K562 (cell line): ENCODE measurements around the gene FXR1. TPM values are rescaled to one million over a fixed set of nuclear protein-coding genes. Genes with fewer than 3 reads are reported as not detected.

ENCODE experiments used
- E2F6 ChIP-seq, 2 experiments: IDR thresholded peaks; 2 replicates each; pipeline ENCODE4 v1.6.1; 2011; ENCODE audit warnings: borderline replicate concordance in 1 of 2, control low read depth in 1 of 2, low read depth in 1 of 2, low read length in 1 of 2, mild to moderate bottlenecking in 1 of 2, mixed read lengths in 1 of 2, moderate library complexity in 1 of 2; ENCODE audit not compliant: insufficient read depth in 1 of 2, insufficient read length in 1 of 2, poor library complexity in 1 of 2, severe bottlenecking in 1 of 2; ENCODE audit errors: extremely low read depth in 1 of 2
- ILF3 ChIP-seq: fragments of 450-650 bp; IDR thresholded peaks from 2 replicates; pipeline ENCODE4 v1.6.1; 2018; ENCODE audit warnings: antibody characterized with exemption, mild to moderate bottlenecking, moderate library complexity, borderline replicate concordance
- RERE ChIP-seq: sonication (generic); formaldehyde crosslinking; IDR thresholded peaks from 2 replicates; pipeline ENCODE4 v1.8.0; 2023; ENCODE audit warnings: missing genetic modification reagents, mild to moderate bottlenecking, borderline replicate concordance
- USF1 ChIP-seq: sonication (generic); formaldehyde crosslinking; IDR thresholded peaks from 2 replicates; pipeline ENCODE4 v1.9.0; 2022; ENCODE audit warnings: mild to moderate bottlenecking, missing genetic modification reagents
- XRCC5 ChIP-seq: fragments of 200-400 bp; formaldehyde crosslinking; IDR thresholded peaks from 2 replicates; pipeline ENCODE4 v1.6.1; 2017; ENCODE audit warnings: low read depth, mild to moderate bottlenecking, low read length
- ZBTB43 ChIP-seq: sonication (generic); formaldehyde crosslinking; IDR thresholded peaks from 2 replicates; pipeline ENCODE4 v1.8.0; 2023; ENCODE audit warnings: mild to moderate bottlenecking, missing genetic modification reagents
- ZNF41 ChIP-seq: fragments of 250-450 bp; sonication (Bioruptor Pico); conservative IDR thresholded peaks from 2 replicates; pipeline ENCODE4 v1.4.0; 2020; ENCODE audit warnings: mild to moderate bottlenecking
- ZNF507 ChIP-seq: conservative IDR thresholded peaks from 2 replicates; pipeline ENCODE4 v1.6.1; 2017; ENCODE audit warnings: missing genetic modification characterization, missing compliant biosample characterization
- ZNF512 ChIP-seq: IDR thresholded peaks from 2 replicates; pipeline ENCODE4 v1.6.1; 2016; ENCODE audit warnings: missing genetic modification characterization, missing compliant biosample characterization
- polyA plus RNA-seq, 8 experiments: library from polyadenylated mRNA; depleted of rRNA in 4 of 8; stranded (reverse) in 5 of 8; unstranded in 3 of 8; fragments of >200 nt; fragmentation: Nextera tagmentation in 2 of 8; fragmentation: Illumina TruSeq in 1 of 8; extraction: Ambion mirVana in 2 of 8; extraction: Trizol in 1 of 8; gene quantifications; 2 replicates each; pipeline versions ENCODE4 v1.2.1 to v1.2.3, GENCODE V29; 2011 to 2014; ENCODE audit warnings: inconsistent platforms in 1 of 8, missing spikeins in 1 of 8
- total RNA-seq, 7 experiments: library from RNA; depleted of rRNA in 6 of 7; stranded (reverse); fragments of >200 nt in 6 of 7; fragmentation: Illumina TruSeq in 2 of 7; extraction: Trizol in 2 of 7; gene quantifications; 2 replicates each; pipeline versions ENCODE4 v1.2.1 to v1.2.3, GENCODE V29; 2011 to 2021; ENCODE audit warnings: low replicate concordance in 1 of 7
- TF ChIP-seq, protein P1 (sequence below), 2 experiments: fragments of 450-650 bp; IDR thresholded peaks; 2 replicates each; pipeline ENCODE4 v1.6.1; 2018; ENCODE audit warnings: mild to moderate bottlenecking in 2 of 2, low read depth in 1 of 2; ENCODE audit not compliant: partially characterized antibody in 2 of 2

Gene FXR1
- total and polyA plus RNA-seq, 9 of the 15 experiments (the other 6 are each of a cell fraction or from before 2014, with no cell fraction given), result 59.4 to 177 (median 136) TPM

DNA sequence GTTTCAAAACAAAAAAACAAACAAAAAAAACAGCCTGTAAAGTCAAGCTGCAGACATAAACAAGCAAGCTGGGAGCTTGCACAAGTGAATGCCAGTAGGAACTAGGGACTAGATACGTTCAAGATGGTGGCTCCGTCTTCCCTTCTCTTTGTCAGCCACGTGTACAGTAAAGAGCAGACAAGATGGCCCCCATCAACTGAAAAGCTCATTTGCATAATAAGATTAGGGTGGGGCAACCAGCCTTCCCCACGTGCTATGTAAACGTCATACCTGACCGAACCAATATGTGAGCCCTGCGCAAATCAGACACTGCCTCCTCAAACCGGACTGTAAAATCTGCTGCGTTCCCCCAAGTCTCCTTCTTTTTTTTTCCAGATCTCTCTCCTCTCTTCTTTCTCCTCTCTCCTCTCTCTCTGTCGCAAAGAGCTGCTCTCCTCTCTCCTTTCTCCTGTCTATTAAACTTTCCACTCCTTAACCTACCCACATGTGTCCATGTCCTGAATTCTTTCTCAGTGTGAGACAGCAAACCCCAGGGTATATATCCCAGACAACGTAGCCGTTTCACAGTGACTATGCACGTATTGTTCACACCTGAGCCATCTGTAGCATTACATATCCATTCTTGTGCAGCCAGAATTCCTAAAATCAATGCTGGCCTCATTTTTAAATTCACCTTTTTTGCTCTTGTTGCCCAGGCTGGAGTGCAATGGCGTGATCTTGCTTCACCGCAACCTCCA lies 31.2 kb upstream of the FXR1 start (continued):
- TF ChIP-seq XRCC5 (no peak), E2F6 (IDR thresholded peaks at IDR 0.05; ENCODE audit: borderline replicate concordance in 1 of 2, extremely low read depth in 1 of 2, insufficient read depth in 1 of 2, insufficient read length in 1 of 2, low read depth in 1 of 2, low read length in 1 of 2, poor library complexity in 1 of 2, severe bottlenecking in 1 of 2) (peak in 1 of 2 experiments; percentile 17), USF1 (CRISPR knock-in tag) (peak; percentile 70), ZNF507 (no peak), ILF3 (no peak), ZNF512 (tag) (peak; percentile 25), RERE (CRISPR knock-in tag) (no peak), ZBTB43 (CRISPR knock-in tag) (no peak), ZNF41 (CRISPR knock-in tag) (no peak)
- TF ChIP-seq, protein P1, sequence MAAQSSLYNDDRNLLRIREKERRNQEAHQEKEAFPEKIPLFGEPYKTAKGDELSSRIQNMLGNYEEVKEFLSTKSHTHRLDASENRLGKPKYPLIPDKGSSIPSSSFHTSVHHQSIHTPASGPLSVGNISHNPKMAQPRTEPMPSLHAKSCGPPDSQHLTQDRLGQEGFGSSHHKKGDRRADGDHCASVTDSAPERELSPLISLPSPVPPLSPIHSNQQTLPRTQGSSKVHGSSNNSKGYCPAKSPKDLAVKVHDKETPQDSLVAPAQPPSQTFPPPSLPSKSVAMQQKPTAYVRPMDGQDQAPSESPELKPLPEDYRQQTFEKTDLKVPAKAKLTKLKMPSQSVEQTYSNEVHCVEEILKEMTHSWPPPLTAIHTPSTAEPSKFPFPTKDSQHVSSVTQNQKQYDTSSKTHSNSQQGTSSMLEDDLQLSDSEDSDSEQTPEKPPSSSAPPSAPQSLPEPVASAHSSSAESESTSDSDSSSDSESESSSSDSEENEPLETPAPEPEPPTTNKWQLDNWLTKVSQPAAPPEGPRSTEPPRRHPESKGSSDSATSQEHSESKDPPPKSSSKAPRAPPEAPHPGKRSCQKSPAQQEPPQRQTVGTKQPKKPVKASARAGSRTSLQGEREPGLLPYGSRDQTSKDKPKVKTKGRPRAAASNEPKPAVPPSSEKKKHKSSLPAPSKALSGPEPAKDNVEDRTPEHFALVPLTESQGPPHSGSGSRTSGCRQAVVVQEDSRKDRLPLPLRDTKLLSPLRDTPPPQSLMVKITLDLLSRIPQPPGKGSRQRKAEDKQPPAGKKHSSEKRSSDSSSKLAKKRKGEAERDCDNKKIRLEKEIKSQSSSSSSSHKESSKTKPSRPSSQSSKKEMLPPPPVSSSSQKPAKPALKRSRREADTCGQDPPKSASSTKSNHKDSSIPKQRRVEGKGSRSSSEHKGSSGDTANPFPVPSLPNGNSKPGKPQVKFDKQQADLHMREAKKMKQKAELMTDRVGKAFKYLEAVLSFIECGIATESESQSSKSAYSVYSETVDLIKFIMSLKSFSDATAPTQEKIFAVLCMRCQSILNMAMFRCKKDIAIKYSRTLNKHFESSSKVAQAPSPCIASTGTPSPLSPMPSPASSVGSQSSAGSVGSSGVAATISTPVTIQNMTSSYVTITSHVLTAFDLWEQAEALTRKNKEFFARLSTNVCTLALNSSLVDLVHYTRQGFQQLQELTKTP (IDR thresholded peaks at IDR 0.05; ENCODE audit: low read depth in 1 of 2, partially characterized antibody in 2 of 2), result no peak
